H9 (cell line): ENCODE data around the gene COX5B. TPM values are rescaled to one million over a fixed set of nuclear protein-coding genes. Genes with fewer than 3 reads are reported as not detected.

ENCODE experiments used
- DNase-seq: peaks from one replicate; pipeline ENCODE4 v3.0.0-alpha.2; 2017
- H2AFZ ChIP-seq: one replicate; pipeline ENCODE4 v1.6.1; 2013; ENCODE audit warnings: mild to moderate bottlenecking, low read length, control low read depth, moderate library complexity
- H2AK5ac ChIP-seq: 2 replicates; pipeline ENCODE4 v1.6.1; 2013; ENCODE audit warnings: low read length, control low read depth, mixed read lengths; ENCODE audit not compliant: insufficient read length
- H2BK120ac ChIP-seq: one replicate; pipeline ENCODE4 v1.6.1; 2013; ENCODE audit warnings: low read depth, mild to moderate bottlenecking, low read length, control low read depth, inconsistent platforms; ENCODE audit not compliant: poor library complexity, severe bottlenecking
- H2BK12ac ChIP-seq: 2 replicates; pipeline ENCODE4 v1.6.1; 2013; ENCODE audit warnings: low read length, control low read depth, mixed read lengths, low read depth; ENCODE audit not compliant: insufficient read length
- H2BK15ac ChIP-seq: 2 replicates; pipeline ENCODE4 v1.6.1; 2013; ENCODE audit warnings: low read depth, low read length, control low read depth
- H2BK20ac ChIP-seq: one replicate; pipeline ENCODE4 v1.6.1; 2013; ENCODE audit warnings: low read depth, mild to moderate bottlenecking, low read length, control low read depth, inconsistent platforms; ENCODE audit not compliant: poor library complexity, severe bottlenecking
- H2BK5ac ChIP-seq: 2 replicates; pipeline ENCODE4 v1.6.1; 2013; ENCODE audit warnings: low read length, control low read depth, mixed read lengths; ENCODE audit not compliant: insufficient read length
- H3K14ac ChIP-seq: 2 replicates; pipeline ENCODE4 v1.6.1; 2013; ENCODE audit warnings: low read length, control low read depth; ENCODE audit not compliant: insufficient read depth
- H3K18ac ChIP-seq: 2 replicates; pipeline ENCODE4 v1.6.1; 2013; ENCODE audit warnings: low read depth, mild to moderate bottlenecking, mixed read lengths, low read length, control low read depth; ENCODE audit not compliant: insufficient read length
- H3K23ac ChIP-seq: 2 replicates; pipeline ENCODE4 v1.6.1; 2013; ENCODE audit warnings: low read length, control low read depth, mixed read lengths, low read depth; ENCODE audit not compliant: insufficient read length
- H3K23me2 ChIP-seq: 2 replicates; pipeline ENCODE4 v1.6.1; 2013; ENCODE audit warnings: low read depth, mild to moderate bottlenecking, mixed read lengths, low read length, control low read depth; ENCODE audit not compliant: insufficient read length, poor library complexity, severe bottlenecking
- H3K27ac ChIP-seq: 2 replicates; pipeline ENCODE4 v1.5.1; 2013; ENCODE audit warnings: low read length, control low read depth, mixed read lengths, low read depth; ENCODE audit not compliant: insufficient read length
- H3K27me3 ChIP-seq: 2 replicates; pipeline ENCODE4 v1.6.1; 2013; ENCODE audit warnings: low read length, control low read depth, inconsistent platforms; ENCODE audit not compliant: insufficient read depth
- H3K4ac ChIP-seq: 2 replicates; pipeline ENCODE4 v1.6.1; 2013; ENCODE audit warnings: low read depth, mild to moderate bottlenecking, control low read depth, inconsistent platforms, low read length, moderate library complexity
- H3K4me1 ChIP-seq: 2 replicates; pipeline ENCODE4 v1.6.1; 2013; ENCODE audit warnings: low read length, control low read depth, inconsistent platforms; ENCODE audit not compliant: insufficient read depth
- H3K4me2 ChIP-seq: 2 replicates; pipeline ENCODE4 v1.6.1; 2013; ENCODE audit warnings: low read length, control low read depth, mixed read lengths; ENCODE audit not compliant: insufficient read length, insufficient read depth
- H3K56ac ChIP-seq: 2 replicates; pipeline ENCODE4 v1.6.1; 2013; ENCODE audit warnings: low read depth, mild to moderate bottlenecking, mixed read lengths, low read length, control low read depth; ENCODE audit not compliant: insufficient read length
- H3K79me1 ChIP-seq: 2 replicates; pipeline ENCODE4 v1.6.1; 2013; ENCODE audit warnings: low read depth, mild to moderate bottlenecking, moderate library complexity, low read length, control low read depth, inconsistent platforms; ENCODE audit not compliant: insufficient read depth, poor library complexity, severe bottlenecking
- H3K79me2 ChIP-seq: 2 replicates; pipeline ENCODE4 v1.6.1; 2013; ENCODE audit warnings: low read length, control low read depth, inconsistent platforms; ENCODE audit not compliant: insufficient read depth
- H3K9ac ChIP-seq: 2 replicates; pipeline ENCODE4 v1.6.1; 2013; ENCODE audit warnings: low read length, control low read depth, mixed read lengths; ENCODE audit not compliant: insufficient read length; ENCODE audit errors: extremely low read depth
- H3K9me3 ChIP-seq: one replicate; pipeline ENCODE4 v1.6.1; 2013; ENCODE audit warnings: low read depth, low read length, inconsistent platforms; ENCODE audit not compliant: control insufficient read depth
- H3T11ph ChIP-seq: one replicate; pipeline ENCODE4 v1.6.1; 2013; ENCODE audit warnings: mild to moderate bottlenecking, low read length, control low read depth, inconsistent platforms
- H4K20me1 ChIP-seq: one replicate; pipeline ENCODE4 v1.6.1; 2013; ENCODE audit not compliant: control insufficient read depth, insufficient read length, insufficient read depth
- H4K5ac ChIP-seq: 2 replicates; pipeline ENCODE4 v1.6.1; 2013; ENCODE audit warnings: low read depth, mild to moderate bottlenecking, mixed read lengths, low read length, control low read depth; ENCODE audit not compliant: insufficient read length
- H4K8ac ChIP-seq: replicated peaks from 2 replicates; pipeline ENCODE4 v1.6.1; 2013; ENCODE audit warnings: low read length, control low read depth, mixed read lengths, low read depth; ENCODE audit not compliant: insufficient read length
- H4K91ac ChIP-seq: 2 replicates; pipeline ENCODE4 v1.6.1; 2013; ENCODE audit warnings: low read depth, mild to moderate bottlenecking, moderate library complexity, mixed read lengths, low read length, control low read depth; ENCODE audit not compliant: insufficient read length
- H3K27ac Mint-ChIP-seq, 3 experiments: 2 replicates in 2 of 3; 3 replicates in 1 of 3; pipeline ENCODE4 v1.8.0; 2020 to 2021; ENCODE audit warnings: mixed read lengths in 3 of 3, mild to moderate bottlenecking in 1 of 3, moderate library complexity in 1 of 3
- H3K27me3 Mint-ChIP-seq: 2 replicates; pipeline ENCODE4 v1.8.0; 2021; ENCODE audit warnings: low read depth, mild to moderate bottlenecking, moderate library complexity, mixed read lengths
- H3K36me3 Mint-ChIP-seq, 3 experiments: 2 replicates in 2 of 3; 3 replicates in 1 of 3; pipeline ENCODE4 v1.8.0; 2020 to 2021; ENCODE audit warnings: low read depth in 3 of 3, mixed read lengths in 3 of 3; ENCODE audit not compliant: insufficient read depth in 1 of 3
- H3K4me1 Mint-ChIP-seq, 2 experiments: 2 replicates each; pipeline ENCODE4 v1.8.0; 2020; ENCODE audit warnings: mixed read lengths in 2 of 2
- H3K4me3 Mint-ChIP-seq, 2 experiments: 2 replicates in 1 of 2; 3 replicates in 1 of 2; pipeline ENCODE4 v1.8.0; 2020 to 2021; ENCODE audit warnings: mild to moderate bottlenecking in 2 of 2, mixed read lengths in 2 of 2, moderate library complexity in 1 of 2
- H3K9me3 Mint-ChIP-seq, 2 experiments: 2 replicates in 1 of 2; 3 replicates in 1 of 2; pipeline ENCODE4 v1.8.0; 2020; ENCODE audit warnings: mild to moderate bottlenecking in 2 of 2, mixed read lengths in 2 of 2, moderate library complexity in 1 of 2
- CTCF ChIP-seq: fragments of 200-600 bp; sonication (generic); conservative IDR thresholded peaks from 3 replicates; pipeline ENCODE4 v1.8.0; 2021; ENCODE audit warnings: antibody characterized with exemption, mild to moderate bottlenecking
- WGBS: extraction: QIAGEN DNeasy Blood & Tissue Kit; methylation state at CpG from one replicate; pipeline ENCODE4 v1.1.7; 2013; ENCODE audit warnings: missing lambda C conversion rate, low lambda C conversion rate, mixed read lengths; ENCODE audit not compliant: insufficient read length; ENCODE audit errors: extremely low coverage; 5-methylcytosine and 5-hydroxymethylcytosine counted together
- total RNA-seq: library from RNA; stranded (reverse); gene quantifications from 2 replicates; pipeline ENCODE4 v1.2.1, GENCODE V29; 2021

The COX5B gene
- total RNA-seq, 1 experiment from 2014 or later = 237 TPM

DNA sequence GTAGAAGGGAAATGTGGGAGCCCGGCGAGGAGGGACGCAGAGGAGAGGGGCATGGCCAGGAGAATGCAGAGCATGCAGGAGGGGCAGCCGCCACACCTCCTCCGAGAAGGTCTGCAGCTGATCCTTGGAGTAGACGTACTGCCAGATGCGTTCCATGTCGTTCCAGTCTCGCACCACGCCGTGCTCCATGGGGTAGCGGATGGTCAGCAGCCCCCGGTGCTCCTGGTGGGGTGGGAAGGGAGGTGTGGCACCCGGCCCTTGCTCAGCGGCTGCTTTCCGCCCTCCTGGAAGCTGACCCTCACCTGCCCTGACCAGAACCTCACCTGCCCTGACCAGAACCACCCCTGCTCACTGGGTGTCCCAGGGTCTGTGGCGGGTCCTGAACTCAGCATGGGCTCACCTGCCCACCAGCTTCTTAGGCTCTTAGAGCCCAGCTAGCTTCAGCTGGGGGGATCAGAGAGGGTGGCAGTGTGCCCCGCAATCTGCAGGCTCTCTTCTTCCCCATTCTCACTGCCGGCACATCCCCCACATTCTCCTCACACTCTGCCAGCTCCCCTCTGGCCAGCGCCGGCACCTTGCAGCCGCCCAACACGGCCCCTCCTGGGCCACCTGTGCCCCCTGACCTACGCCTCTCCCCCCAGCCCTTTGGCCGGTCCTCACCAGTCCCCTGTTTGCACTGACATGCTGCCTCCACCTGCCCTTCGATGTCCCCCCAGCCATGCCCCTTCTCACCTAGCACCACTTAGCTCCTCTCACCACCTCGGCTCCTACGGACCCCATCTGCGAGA is 13.6 kb downstream of the COX5B start:
- H3K9me3 ChIP-seq = peaks cover under 1% of the 10 kb centered on the region
- WGBS = no CpG with 5 or more reads among the region's 29 CpGs

More for the DNA sequence above, 13.6 kb downstream of the COX5B start:
- Histone ChIP-seq H3K79me1 (peaks cover 4% of the 10 kb centered on the region), H3K18ac (no peak overlapping the region), H3K4me2 (no peak overlapping the region), H3K23ac (no peak overlapping the region), H3K14ac (no peak overlapping the region), H3K23me2 (peaks cover 12% of the 10 kb centered on the region), H3K4me1 (no peaks in the 10 kb centered on the region; the same call in 1 of the 2 replicates), H3K56ac (no peak overlapping the region), H3K9ac (no peak overlapping the region), H2BK12ac (no peak overlapping the region), H4K5ac (no peak overlapping the region), H3K27me3 (no peaks in the 10 kb centered on the region), H4K8ac (no peak overlapping the region), H3T11ph (no peak overlapping the region), H4K20me1 (no peaks in the 10 kb centered on the region), H2AK5ac (no peak overlapping the region), H3K79me2 (peaks cover 4% of the 10 kb centered on the region; the same call in 1 of the 2 replicates), H2BK15ac (no peak overlapping the region), H2AFZ (no peak overlapping the region), H2BK5ac (no peak overlapping the region), H4K91ac (no peak overlapping the region), H2BK120ac (no peak overlapping the region), H2BK20ac (no peak overlapping the region), H3K4ac (no peak overlapping the region), H3K27ac (no peak overlapping the region)
- Mint-ChIP-seq H3K9me3 (peaks cover 0 to 4% of the 10 kb centered on the region in 2 experiments; a peak in 4 of 5 replicates), H3K27ac (no peak overlapping the region), H3K36me3 (peaks cover 31 to 47% (median 38%) of the 10 kb centered on the region in 3 experiments; a peak in 6 of 7 replicates), H3K4me1 (peaks cover 14 to 19% of the 10 kb centered on the region in 2 experiments), H3K4me3 (no peak overlapping the region), H3K27me3 (peaks cover 1% of the 10 kb centered on the region; the same call in 1 of the 2 replicates)
- TF ChIP-seq CTCF = no peak
- DNase-seq = no peak
